HEK293 (cell line): ENCODE data around the gene ICOS.

ENCODE experiments used
- REST ChIP-seq: fragments of 450-650 bp; formaldehyde crosslinking; IDR thresholded peaks from 2 replicates; pipeline ENCODE4 v1.5.1; 2016; ENCODE audit warnings: missing biosample characterization, missing genetic modification characterization
- ZBTB7A ChIP-seq: fragments of 450-650 bp; formaldehyde crosslinking; IDR thresholded peaks from 2 replicates; pipeline ENCODE4 v1.5.1; 2016; ENCODE audit warnings: low read depth, missing biosample characterization, missing genetic modification characterization
- ZNF138 ChIP-seq: fragments of 450-650 bp; formaldehyde crosslinking; IDR thresholded peaks from 2 replicates; pipeline ENCODE4 v1.5.1; 2016; ENCODE audit warnings: missing biosample characterization, missing genetic modification characterization, borderline replicate concordance
- ZNF148 ChIP-seq: fragments of 450-650 bp; formaldehyde crosslinking; IDR thresholded peaks from 2 replicates; pipeline ENCODE4 v1.5.0; 2017; ENCODE audit warnings: missing biosample characterization, missing genetic modification characterization, borderline replicate concordance
- ZNF704 ChIP-seq: fragments of 450-650 bp; formaldehyde crosslinking; IDR thresholded peaks from 2 replicates; pipeline ENCODE4 v1.5.1; 2016; ENCODE audit warnings: missing biosample characterization, missing genetic modification characterization
- TF ChIP-seq, protein P1 (sequence below): fragments of 450-650 bp; formaldehyde crosslinking; IDR thresholded peaks from 2 replicates; pipeline ENCODE4 v1.5.1; 2016; ENCODE audit warnings: missing biosample characterization, missing genetic modification characterization, low read depth
- TF ChIP-seq, protein P2 (sequence below): fragments of 450-650 bp; formaldehyde crosslinking; IDR thresholded peaks from 2 replicates; pipeline ENCODE4 v1.5.1; 2016; ENCODE audit warnings: missing biosample characterization, missing genetic modification characterization

DNA sequence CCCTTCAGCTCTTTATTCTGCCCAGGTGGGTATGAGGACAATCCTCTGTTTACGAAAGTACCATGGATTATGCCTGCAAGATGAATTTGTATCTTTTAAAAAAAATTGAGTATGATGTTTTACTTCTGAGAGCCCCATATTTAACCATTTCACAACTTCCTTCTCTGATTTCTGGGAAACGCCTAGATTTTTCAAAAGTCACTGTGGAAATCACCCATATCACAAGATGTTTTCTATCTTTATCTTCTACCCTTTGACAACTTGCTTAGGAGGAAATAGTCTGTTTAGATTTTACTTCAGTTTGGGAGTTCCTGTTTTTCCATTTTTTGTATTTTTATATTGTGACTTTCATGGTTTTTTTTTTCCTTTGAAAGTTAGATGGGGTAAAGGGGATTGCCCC, 53.0 kb downstream of the ICOS start:
- no peak for TF ChIP-seq ZNF704 (tag by site-specific recombination)
- TF ChIP-seq, protein P1, sequence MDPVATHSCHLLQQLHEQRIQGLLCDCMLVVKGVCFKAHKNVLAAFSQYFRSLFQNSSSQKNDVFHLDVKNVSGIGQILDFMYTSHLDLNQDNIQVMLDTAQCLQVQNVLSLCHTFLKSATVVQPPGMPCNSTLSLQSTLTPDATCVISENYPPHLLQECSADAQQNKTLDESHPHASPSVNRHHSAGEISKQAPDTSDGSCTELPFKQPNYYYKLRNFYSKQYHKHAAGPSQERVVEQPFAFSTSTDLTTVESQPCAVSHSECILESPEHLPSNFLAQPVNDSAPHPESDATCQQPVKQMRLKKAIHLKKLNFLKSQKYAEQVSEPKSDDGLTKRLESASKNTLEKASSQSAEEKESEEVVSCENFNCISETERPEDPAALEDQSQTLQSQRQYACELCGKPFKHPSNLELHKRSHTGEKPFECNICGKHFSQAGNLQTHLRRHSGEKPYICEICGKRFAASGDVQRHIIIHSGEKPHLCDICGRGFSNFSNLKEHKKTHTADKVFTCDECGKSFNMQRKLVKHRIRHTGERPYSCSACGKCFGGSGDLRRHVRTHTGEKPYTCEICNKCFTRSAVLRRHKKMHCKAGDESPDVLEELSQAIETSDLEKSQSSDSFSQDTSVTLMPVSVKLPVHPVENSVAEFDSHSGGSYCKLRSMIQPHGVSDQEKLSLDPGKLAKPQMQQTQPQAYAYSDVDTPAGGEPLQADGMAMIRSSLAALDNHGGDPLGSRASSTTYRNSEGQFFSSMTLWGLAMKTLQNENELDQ: no peak
- TF ChIP-seq ZNF138 (tag by site-specific recombination): no peak
- TF ChIP-seq, protein P2, sequence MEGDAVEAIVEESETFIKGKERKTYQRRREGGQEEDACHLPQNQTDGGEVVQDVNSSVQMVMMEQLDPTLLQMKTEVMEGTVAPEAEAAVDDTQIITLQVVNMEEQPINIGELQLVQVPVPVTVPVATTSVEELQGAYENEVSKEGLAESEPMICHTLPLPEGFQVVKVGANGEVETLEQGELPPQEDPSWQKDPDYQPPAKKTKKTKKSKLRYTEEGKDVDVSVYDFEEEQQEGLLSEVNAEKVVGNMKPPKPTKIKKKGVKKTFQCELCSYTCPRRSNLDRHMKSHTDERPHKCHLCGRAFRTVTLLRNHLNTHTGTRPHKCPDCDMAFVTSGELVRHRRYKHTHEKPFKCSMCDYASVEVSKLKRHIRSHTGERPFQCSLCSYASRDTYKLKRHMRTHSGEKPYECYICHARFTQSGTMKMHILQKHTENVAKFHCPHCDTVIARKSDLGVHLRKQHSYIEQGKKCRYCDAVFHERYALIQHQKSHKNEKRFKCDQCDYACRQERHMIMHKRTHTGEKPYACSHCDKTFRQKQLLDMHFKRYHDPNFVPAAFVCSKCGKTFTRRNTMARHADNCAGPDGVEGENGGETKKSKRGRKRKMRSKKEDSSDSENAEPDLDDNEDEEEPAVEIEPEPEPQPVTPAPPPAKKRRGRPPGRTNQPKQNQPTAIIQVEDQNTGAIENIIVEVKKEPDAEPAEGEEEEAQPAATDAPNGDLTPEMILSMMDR (tag by site-specific recombination): no peak
- TF ChIP-seq ZBTB7A (tag by site-specific recombination): no peak
- no peak for TF ChIP-seq ZNF148 (tag by site-specific recombination)
- TF ChIP-seq REST (tag by site-specific recombination): no peak
